ENCODE results near the gene TNFRSF17.
A peak's percentile ranks its signal among the peaks of the same experiment; 100 is the strongest.
"Not testable (repeated sequence)": the region's sequence is repeated elsewhere in the genome, so short reads cannot be mapped to it uniquely, and the experiment has no call there.

TNFRSF17 gene

GRCh38 chr16:11964761-11965551 is at the start of gene TNFRSF17:
Gene TNFRSF17, plus strand, starts transcription at chr16:11965210. Its CDS starts 115 bp downstream, at chr16:11965325.
- no peak for DNase-seq (ENCODE audit: low spot score)

GRCh38 chr16:11915644-11916523 is 49.1 kb upstream of the TNFRSF17 start, which contains the start of gene GSPT1:
Gene GSPT1, minus strand, starts transcription at chr16:11915956. Its CDS starts 236 bp downstream, at chr16:11915720.
- DNase-seq (ENCODE audit: low spot score), result peak; percentile 96

GRCh38 chr16:11916524-11917285 is 48.3 kb upstream of the TNFRSF17 start:
- peak; percentile 64 for DNase-seq (ENCODE audit: low spot score)

GRCh38 chr16:11924046-11924445 is 41.0 kb upstream of the TNFRSF17 start:
- DNase-seq (ENCODE audit: low spot score), result not testable (repeated sequence)

GRCh38 chr16:11927350-11927749 is 37.7 kb upstream of the TNFRSF17 start:
- DNase-seq (ENCODE audit: low spot score), result not testable (repeated sequence)

- DNase-seq (ENCODE audit: low spot score), result not testable (repeated sequence)
These were observed 23.1 kb upstream of the TNFRSF17 start, which contains the start of gene NPIPB2 for GRCh38 chr16:11941945-11942344. Gene NPIPB2, minus strand, starts transcription at chr16:11942045. Its CDS starts 0 bp downstream, at chr16:11942045.

- DNase-seq (ENCODE audit: low spot score), result no peak
These were observed 18.6 kb upstream of the TNFRSF17 start for GRCh38 chr16:11946433-11946832.

- no peak for DNase-seq (ENCODE audit: low spot score)
These were observed 16.2 kb upstream of the TNFRSF17 start for GRCh38 chr16:11948819-11949218.

- peak; percentile 56 for DNase-seq (ENCODE audit: low spot score)
These were observed 15.5 kb upstream of the TNFRSF17 start for GRCh38 chr16:11949527-11949926.

GRCh38 chr16:11950388-11950787 is 14.6 kb upstream of the TNFRSF17 start:
- no peak for DNase-seq (ENCODE audit: low spot score)

- not testable (repeated sequence) for DNase-seq (ENCODE audit: low spot score)
These were observed 11.4 kb upstream of the TNFRSF17 start for GRCh38 chr16:11953576-11953975.

GRCh38 chr16:11955713-11956123 is 9.3 kb upstream of the TNFRSF17 start:
- DNase-seq (ENCODE audit: low spot score), result peak; percentile 86

- DNase-seq (ENCODE audit: low spot score), result no peak
These were observed 8.5 kb upstream of the TNFRSF17 start for GRCh38 chr16:11956558-11956957.

- no peak for DNase-seq (ENCODE audit: low spot score)
These were observed 7.2 kb upstream of the TNFRSF17 start for GRCh38 chr16:11957591-11958395.

- DNase-seq (ENCODE audit: low spot score), result not testable (repeated sequence)
These were observed 2.6 kb upstream of the TNFRSF17 start for GRCh38 chr16:11962457-11962856.

GRCh38 chr16:11962978-11963377 is 2.0 kb upstream of the TNFRSF17 start:
- DNase-seq (ENCODE audit: low spot score), result not testable (repeated sequence)

- DNase-seq (ENCODE audit: low spot score), result no peak
These were observed 1.3 kb upstream of the TNFRSF17 start for GRCh38 chr16:11963706-11964105.

- no peak for DNase-seq (ENCODE audit: low spot score)
These were observed 1.2 kb downstream of the TNFRSF17 start for GRCh38 chr16:11966173-11966572.

- no peak for DNase-seq (ENCODE audit: low spot score)
These were observed 2.3 kb downstream of the TNFRSF17 start for GRCh38 chr16:11967195-11967911.

GRCh38 chr16:11968577-11968976 is 3.6 kb downstream of the TNFRSF17 start:
- DNase-seq (ENCODE audit: low spot score), result no peak
